Measurements from ENCODE around the gene ZNF222.

Gene ZNF222

DNA sequence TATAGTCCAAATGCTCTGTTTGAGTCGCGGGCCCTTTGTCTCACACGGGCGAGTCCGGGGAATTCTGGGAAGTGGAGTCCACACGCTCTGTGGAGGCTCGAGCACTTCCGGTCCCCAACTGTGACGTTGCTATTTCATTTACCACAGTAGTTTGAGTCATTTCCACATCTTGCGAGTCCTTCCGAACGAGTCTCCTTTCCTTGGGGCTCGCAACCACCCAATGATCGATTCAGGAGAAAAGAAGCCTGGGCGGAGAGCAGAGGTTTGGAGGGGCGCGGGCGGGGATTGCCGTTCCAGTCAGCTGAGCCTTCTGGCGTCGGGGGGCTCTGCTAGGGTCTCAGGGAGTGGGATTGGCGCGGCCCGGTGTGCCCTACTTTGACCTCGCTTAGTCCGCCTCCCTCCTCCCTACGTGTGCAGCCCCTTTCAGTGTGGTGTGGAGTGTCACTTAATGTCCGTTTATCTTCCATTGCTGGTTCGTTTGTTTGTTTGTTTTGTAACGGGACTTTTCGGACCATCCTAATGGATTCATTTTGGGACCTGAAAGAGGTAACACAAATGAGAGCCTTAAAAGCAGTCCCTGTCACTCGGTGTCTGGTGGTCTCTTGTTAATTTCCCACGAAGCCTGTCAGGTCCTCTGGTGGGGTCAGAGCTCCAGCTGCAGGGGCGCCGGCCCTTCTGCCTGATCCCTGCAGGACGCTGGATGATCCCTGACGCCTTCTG, at the start of gene ZNF222:
Gene ZNF222 (plus strand): TSS at position 163 of the 720 bp plus-strand sequence. CDS start 58 bp downstream, at position 221.
- peak; percentile 74 for DNase-seq (ENCODE audit: low read depth, low spot score)

DNA sequence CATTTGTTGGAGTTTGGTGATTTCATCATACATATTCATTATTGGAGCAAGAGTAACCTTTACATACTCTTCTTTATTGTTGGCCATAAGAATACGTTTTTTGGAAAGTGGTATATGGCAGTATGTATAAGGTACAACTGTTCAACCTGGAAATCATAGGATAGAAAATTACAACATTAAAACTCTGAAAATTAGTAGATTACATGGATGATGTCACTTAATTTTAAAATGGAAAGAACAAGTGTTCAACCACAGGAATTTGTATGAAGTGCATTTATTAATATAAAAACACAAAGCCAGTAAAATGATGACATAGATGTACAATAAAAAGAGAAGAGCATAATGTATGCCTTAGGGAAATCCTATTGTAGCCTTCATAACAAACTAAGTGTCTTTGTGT, 48.4 kb upstream of the ZNF222 start:
- DNase-seq (ENCODE audit: low read depth, low spot score), result no peak

DNA sequence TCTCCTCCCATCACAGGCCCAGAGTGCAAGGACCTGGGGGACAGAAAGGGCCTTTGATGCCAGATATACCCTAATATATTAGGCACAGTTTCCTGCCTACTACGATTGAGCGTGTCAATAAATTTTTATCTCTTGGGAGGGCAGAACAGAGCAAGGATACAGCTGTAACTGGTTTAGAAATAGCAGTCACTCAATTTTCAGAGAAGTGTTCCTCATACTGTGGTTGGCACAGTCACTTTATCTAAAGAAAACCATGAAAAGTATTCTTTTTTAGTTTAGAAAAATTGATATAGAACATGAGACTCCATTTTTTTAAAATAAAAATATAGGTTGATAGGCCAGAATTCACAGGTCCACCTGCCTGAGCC, 41.7 kb upstream of the ZNF222 start:
- DNase-seq (ENCODE audit: low read depth, low spot score), result no peak

DNA sequence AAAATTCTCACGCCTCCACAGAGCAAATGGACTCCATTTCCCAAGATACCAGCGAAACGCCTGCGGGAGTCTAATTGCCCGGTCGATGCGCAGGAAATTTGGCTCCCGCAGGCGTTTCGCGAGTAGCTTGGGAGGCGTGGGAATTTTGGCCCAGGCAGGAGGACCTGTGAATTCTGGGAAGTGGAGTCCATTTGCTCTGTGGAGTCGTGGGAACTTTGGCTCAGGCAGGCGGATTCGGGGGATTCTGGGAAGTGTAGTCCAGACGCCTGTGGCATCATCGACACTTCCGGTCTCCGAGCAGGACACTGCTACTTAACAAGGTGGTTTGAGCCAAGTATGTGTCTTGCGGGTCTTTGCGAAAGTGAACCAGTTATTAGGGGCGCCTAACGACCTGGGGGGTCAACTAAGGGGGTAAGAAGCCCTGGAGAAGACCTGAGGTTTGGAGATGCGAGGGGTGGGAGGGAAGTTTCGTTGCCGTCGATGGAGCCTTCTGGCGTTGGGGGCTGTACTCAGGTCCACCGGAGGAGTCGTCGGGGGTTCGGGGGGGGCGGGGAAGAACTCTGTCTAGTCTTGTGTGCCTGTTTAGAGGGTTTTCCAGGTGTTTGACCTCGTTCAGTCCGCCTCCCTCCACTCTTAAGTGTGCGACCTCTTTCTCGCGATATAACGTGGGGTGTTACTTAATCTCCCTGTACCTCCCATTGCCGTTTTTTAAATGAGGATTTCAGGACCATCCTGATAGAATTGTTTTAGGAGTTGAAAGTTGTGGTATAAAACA, 41.1 kb upstream of the ZNF222 start, which contains the start of gene ZNF155:
Gene ZNF155 (plus strand): TSS at position 277 of the 775 bp plus-strand sequence. CDS start 4,356 bp downstream, outside the sequence.
- peak; percentile 97 for DNase-seq (ENCODE audit: low read depth, low spot score)

DNA sequence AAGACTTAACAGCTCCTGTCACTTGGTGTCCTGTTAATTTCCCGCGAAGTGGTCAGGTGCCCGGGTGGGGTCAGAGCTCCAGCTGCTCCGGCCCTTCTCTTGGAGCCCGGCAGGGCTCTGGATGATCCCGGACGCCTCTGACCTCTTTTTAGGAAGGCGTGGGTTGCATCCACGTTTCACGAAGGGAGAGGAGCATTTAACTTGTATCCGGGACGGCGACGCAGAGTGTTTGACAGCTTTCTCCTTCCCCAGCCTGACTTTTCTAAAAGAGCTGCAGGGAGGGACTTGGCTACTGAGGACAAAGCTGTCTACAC, 40.5 kb upstream of the ZNF222 start:
- peak; percentile 24 for DNase-seq (ENCODE audit: low read depth, low spot score)

DNA sequence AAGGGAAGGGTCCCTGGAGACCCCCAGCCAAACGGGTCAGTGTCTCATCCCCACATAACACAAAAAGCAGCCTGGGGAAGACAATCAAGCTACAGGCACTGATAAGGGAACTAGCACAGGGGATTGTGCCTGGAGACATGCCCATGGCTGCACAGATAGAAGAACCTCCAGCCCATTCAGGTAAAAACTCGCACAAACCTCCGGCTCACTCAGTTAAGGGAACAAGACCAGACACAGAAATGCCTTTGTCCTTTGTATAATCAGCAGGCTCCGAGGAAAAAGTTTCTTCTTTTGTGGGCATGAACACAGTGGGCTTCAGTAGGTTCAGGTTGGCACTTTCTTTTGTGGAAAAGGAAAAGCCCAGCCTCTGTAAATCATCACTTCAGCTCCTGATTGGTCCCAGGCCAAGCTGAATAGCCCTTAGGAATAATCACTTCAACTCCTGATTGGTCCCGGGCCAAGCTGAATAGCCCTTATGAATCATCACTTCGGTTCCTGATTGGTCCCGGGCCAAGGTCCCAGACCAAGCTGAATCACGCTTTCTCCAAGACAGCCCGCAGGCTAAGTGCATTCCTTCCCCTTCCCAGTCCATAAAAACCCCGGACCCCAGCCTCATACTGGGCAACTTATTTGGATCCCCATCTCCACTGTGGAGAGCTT, 27.4 kb upstream of the ZNF222 start:
- DNase-seq (ENCODE audit: low read depth, low spot score), result peak; percentile 3

DNA sequence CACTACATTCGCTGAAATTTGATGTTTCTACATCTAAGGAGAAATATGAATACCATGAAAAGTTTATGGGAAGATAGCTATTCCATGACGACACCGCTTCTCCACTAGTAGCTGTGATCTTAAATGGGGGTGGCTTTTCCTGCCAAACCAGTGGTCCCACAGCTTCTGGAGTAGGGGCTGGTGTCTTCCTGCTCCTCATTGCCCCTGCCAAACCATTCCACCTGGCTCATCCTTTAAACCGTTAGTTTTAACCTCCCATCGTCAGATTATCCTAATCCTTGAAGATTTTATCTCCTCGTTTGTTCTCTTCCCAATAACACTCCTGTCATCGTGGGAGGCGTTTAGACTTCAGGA, 23.0 kb upstream of the ZNF222 start:
- DNase-seq (ENCODE audit: low read depth, low spot score), result no peak

DNA sequence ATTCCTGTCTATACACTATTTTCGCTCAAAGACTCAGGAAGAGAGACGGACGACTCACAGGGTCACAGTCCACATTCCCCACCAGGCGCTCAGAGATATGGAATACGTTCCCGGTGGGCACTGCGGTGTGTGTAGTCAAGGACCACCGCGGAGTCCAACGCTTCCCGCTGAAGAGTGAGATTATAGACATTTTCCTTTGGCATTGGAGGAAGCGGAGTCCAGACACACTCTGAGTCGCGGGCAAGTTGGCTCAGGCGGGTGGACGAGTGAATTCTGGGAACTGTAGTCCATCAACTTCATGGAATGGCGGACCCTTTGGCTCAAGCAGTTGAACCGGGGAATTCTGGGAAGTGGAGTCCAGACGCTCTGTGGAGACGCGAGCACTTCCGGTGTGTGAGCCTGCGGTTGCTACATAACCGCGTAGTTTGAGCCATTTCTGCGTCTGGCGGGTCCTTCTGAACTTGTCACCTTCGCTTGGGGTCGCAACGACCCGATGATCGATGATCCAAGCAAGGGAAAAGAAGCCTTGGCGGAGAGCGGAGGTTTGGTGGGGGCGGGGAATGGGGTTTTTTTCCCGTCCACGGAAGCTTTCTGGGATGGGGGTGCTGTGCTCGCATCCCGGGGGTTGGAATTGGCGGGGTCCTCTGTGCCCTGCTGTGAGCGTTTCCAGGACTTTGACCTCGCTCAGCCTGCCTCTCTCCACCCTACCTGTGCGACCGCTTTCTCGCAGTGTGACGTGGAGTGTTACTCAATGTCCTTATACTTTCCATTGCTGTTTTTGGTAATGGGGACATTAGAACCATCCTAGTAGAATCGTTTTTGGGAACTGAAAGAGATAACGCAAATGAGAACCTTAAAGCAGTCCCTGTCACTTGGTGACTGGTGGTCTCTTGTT, 22.4 kb upstream of the ZNF222 start, which contains the start of gene ZNF230:
Gene ZNF230 (plus strand): TSS at position 392 of the 895 bp plus-strand sequence. CDS start 4,122 bp downstream, outside the sequence.
- peak; percentile 92 for DNase-seq (ENCODE audit: low read depth, low spot score)

DNA sequence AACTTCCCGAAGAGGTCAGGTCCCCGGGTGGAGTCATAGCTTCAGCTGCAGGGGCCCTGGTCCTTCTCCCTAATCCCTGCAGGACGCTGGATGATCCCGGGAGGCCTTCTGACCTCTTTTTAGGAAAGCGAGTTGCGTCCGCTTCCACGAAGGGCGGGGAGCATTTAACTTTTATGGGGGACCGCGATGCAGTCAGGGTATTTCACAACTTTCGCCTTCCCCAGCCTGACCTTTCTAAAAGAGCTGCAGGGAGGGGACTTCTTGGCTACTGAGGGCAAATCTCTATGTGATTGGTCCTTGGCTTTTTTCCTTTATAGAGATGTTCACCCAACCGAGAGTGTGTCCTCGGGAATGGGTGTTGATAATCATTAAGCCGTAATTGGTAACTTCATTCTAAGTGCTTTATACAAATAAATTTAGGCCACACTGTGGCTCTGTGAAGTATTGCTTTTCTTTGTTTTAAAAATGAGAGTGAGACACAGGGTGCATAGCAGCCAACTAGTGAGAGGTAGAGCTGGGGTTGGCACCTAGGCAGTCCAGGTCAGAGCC, 21.6 kb upstream of the ZNF222 start:
- DNase-seq (ENCODE audit: low read depth, low spot score), result peak; percentile 6

DNA sequence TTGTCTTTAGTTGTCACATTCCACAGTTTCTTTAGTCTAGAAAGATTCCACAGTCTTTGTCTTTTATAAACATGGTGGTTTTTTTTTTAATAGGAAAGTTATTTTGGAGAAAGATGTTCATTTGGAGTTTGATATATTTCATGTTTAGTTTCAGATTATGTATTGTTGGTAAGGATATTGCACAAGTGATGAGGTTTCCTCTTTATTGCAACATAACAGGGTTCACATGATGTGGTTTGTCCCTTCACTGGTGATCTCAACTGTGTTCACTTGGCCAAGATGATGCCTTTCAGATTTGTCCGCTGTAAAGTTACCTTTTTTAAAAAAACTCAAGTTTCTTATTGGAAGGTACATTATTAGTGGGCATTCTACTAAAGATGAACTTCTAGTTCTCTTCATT, 19.2 kb upstream of the ZNF222 start:
- DNase-seq (ENCODE audit: low read depth, low spot score), result no peak

DNA sequence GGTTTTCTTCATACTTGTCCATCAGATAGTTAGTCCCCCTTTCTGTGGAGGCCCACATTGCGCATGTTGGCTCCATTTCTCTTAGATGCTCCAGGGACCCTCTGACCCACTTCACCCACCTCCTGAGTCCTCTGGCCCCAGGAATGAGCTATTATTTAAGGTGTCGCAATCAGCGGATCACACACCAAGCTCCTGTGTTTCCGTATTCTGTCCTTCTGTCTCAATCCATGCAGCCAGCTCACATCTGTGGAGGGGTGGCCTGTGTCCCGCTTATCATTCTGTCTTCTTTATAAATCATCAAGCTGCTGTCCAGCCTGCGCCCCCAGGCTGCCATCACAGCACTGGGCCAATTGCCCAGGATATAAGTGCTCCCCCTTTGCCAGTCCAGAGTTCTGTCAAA, 17.7 kb upstream of the ZNF222 start:
- DNase-seq (ENCODE audit: low read depth, low spot score), result no peak

DNA sequence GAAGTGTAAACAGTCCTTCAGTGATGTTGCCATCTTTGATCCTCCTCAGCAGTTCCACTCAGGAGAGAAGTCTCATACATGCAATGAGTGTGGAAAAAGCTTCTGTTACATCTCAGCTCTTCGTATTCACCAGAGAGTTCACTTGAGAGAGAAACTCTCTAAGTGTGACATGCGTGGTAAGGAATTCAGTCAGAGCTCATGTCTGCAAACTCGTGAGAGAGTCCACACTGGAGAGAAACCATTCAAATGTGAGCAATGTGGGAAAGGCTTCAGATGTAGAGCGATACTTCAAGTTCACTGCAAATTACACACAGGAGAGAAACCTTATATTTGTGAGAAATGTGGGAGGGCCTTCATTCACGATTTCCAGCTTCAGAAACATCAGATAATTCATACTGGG, 14.7 kb upstream of the ZNF222 start:
- DNase-seq (ENCODE audit: low read depth, low spot score), result no peak

DNA sequence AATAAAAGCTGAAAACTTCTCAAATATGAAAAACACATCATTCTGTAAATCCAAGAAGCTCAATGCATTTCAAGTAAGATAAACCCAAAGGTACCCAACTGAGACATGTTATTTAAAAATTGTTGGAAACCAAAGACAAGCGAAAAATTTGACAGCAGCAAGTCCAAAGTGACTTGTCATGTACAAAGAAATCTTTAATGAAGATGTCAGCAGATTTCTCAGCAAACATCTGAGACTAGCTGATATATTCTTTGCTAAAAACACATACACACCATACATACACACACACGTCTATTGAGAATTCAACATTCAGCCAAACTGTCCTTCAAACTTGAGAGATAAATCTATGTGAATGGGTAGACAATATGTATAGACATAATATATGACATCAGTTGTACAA, 5.7 kb upstream of the ZNF222 start:
- no peak for DNase-seq (ENCODE audit: low read depth, low spot score)

DNA sequence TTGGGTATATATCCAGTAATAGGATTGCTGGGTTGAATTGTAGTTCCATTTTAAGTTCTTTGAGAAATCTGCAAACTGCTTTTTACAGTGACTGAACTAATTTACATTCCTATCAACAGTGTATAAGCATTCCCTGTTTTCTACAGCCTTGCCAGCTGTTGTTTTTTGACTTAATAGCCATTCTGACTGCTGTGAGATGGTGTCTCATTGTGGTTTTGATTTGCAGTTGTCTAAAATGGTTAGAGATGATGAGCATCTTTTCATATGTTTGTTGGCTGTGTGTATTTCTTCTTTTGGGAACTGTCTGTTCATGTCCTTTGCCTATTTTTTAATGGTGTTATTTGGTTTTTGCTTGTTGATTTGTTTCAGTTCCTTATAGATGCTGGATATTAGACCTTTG, 4.0 kb upstream of the ZNF222 start:
- no peak for DNase-seq (ENCODE audit: low read depth, low spot score)

DNA sequence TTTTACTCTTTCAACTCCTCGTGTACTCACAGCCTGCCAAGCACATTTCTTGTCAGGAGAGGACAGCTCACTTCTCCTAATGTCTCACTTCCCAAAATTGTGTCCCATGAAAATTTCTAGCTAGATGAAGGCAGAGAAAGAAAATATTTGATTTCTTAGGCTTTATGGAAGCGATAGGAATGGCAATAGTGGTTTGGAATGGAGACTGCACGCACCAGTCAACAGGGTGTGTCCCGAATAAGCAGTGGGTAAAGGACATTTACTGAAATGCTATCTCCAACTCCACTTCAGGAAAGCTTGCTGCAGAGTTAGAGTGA, 321 bp upstream of the ZNF222 start:
- no peak for DNase-seq (ENCODE audit: low read depth, low spot score)

DNA sequence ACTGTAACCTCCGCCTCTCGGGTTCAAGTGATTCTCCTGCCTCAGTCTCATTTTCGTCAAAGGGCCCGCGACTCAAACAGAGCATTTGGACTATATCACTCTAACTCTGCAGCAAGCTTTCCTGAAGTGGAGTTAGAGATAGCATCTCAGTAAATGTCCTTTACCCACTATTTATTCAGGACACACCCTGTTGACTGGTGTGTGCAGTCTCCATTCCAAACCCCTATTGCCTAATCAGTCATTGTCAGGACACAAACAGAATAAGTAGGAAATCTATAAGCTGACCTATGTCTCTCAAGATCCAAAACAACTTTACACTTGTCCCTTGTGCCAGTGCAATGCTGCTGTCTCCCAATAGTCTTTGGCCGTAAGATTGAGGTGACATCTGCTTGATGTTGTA, 1.4 kb downstream of the ZNF222 start:
- no peak for DNase-seq (ENCODE audit: low read depth, low spot score)

DNA sequence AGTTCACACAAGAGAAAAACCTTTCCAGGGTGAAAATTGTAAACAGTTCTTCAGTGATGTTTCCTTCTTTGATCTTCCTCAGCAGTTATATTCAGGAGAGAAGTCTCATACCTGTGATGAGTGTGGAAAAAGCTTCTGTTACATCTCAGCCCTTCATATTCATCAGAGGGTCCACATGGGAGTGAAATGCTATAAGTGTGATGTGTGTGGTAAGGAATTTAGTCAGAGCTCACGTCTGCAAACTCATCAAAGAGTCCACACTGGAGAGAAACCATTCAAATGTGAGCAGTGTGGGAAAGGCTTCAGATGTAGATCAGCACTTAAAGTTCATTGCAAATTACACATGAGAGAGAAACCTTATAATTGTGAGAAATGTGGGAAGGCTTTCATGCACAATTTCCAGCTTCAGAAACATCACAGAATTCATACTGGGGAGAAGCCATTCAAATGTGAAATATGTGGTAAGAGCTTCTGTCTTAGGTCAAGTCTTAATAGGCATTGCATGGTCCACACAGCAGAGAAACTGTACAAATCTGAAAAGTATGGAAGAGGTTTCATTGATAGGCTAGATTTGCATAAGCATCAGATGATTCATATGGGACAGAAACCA, 6.9 kb downstream of the ZNF222 start:
- DNase-seq (ENCODE audit: low read depth, low spot score), result no peak

DNA sequence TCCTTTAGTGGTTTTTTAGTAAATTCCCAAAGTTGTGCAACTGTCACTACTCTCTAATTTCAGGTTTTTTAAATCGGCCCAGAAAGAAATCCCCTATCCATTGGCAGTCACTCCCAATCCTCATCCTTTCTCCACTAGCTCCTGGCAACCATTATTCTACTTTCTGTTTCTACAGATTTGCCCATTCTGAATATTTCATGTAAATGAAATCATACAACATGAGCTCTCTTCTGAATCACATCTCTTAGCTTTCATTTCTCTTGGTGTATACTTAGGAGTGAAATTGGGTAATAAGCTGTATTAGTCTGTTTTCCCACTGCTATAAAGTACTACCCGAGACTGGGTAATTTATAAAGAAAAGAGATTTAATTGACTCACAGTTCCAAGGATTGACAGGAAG, 17.0 kb downstream of the ZNF222 start:
- no peak for DNase-seq (ENCODE audit: low read depth, low spot score)

DNA sequence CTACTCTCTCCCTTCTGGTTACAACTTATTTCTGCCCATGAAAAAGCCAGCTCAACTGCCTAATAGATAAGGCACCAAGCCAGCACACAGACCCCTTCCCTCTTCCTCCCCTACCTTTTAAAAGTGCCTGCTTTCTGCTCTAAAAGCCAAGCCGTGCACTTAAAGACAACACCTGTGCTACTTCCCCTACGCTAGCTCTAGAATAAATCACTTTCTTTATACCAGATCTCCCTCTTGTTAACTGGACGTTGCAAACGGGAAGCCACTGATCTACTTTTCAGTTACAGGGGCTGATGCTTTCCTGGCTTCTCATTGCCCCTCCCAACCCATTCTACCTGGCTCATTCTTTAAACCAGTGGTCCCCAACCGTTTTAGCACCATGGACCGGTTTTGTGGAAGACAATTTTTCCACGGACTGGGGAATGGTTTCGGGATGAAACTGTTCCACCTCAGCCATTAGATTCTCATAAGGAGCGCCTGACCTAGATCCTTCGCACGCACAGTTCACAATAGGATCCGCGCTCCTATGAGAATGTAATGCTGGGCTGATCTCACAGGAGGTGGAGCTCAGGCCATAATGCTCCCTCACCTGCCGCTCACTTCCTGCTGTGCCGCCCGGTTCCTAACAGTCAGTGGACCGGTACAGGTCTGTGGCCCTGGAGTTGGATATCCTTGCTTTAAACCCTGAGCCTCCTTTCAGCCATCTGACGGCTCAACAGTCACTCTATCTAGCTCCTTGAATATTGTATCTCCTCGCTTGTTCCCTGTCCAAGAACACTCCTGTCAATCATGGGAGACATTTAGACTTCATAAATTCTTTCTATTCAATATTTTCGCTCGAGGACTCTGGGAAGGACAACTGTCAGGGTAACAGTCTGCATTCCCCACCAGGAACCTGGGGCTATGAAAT, 25.8 kb downstream of the ZNF222 start:
- DNase-seq (ENCODE audit: low read depth, low spot score), result no peak

Data from ELF-1 (cell line).